ENCODE measurements around the gene WDR43.

- TF ChIP-seq CTCF (conservative IDR thresholded peaks at IDR 0.05): no peak
- TF ChIP-seq ZFX (IDR thresholded peaks at IDR 0.05): no peak
Measured at GRCh38 chr2:28986429-28986828, 92.0 kb downstream of the WDR43 start.
